Right lobe of liver (tissue), 6 donors: ENCODE data around the gene TPSD1. TPM values are rescaled to one million over a fixed set of nuclear protein-coding genes. Genes with fewer than 3 reads are reported as not detected.

ENCODE experiments used
- ATAC-seq, 4 donors: fragments of 200-7000 bp; cut with Tn5 transposase; one replicate each; pipeline ENCODE4 v1.9.1; 2020; ENCODE audit warnings: mild to moderate bottlenecking in 4 of 4, moderate library complexity in 4 of 4
- DNase-seq, 3 donors: peaks; one replicate each; pipeline ENCODE4 v3.0.0-alpha.2; 2020
- H3K27ac ChIP-seq, 3 donors: fragments of 200-600 bp; one replicate each; pipeline ENCODE4 v1.8.0; 2022
- H3K27me3 ChIP-seq, 2 donors: fragments of 200-600 bp; one replicate each; pipeline ENCODE4 v1.8.0; 2022
- H3K36me3 ChIP-seq, 4 donors: fragments of 200-600 bp; sonication (generic) in 1 of 4; one replicate each; pipeline versions ENCODE4 v1.5.1 to v1.8.0; 2017 to 2022; ENCODE audit warnings: control low read depth in 1 of 4
- H3K4me1 ChIP-seq, 4 donors: fragments of 200-600 bp; sonication (generic) in 1 of 4; one replicate each; pipeline versions ENCODE4 v1.5.1 to v1.8.0; 2017 to 2022; ENCODE audit warnings: control low read depth in 1 of 4
- H3K4me3 ChIP-seq, 3 donors: fragments of 200-600 bp; one replicate each; pipeline ENCODE4 v1.8.0; 2022
- H3K9me3 ChIP-seq, 4 donors: fragments of 200-600 bp; sonication (generic) in 1 of 4; one replicate each; pipeline versions ENCODE4 v1.5.1 to v1.8.0; 2017 to 2022; ENCODE audit warnings: control low read depth in 1 of 4
- CTCF ChIP-seq, 4 donors: fragments of 200-600 bp in 3 of 4; fragments of 450-650 bp in 1 of 4; IDR thresholded peaks; one replicate each; pipeline versions ENCODE4 v1.5.1 to v1.8.0; 2016 to 2022; ENCODE audit warnings: antibody characterized with exemption in 4 of 4, mild to moderate bottlenecking in 2 of 4
- POLR2A ChIP-seq: fragments of 450-650 bp; IDR thresholded peaks from one replicate; pipeline ENCODE4 v1.6.1; 2017; ENCODE audit warnings: antibody characterized with exemption, mild to moderate bottlenecking
- WGBS: methylation state at CpG from one replicate; pipeline ENCODE4 v1.1.6; 2018; ENCODE audit warnings: low coverage, low lambda C conversion rate; ENCODE audit not compliant: insufficient coverage; ENCODE audit errors: missing lambda C conversion rate; 5-methylcytosine and 5-hydroxymethylcytosine counted together
- intact Hi-C, 2 donors: fragments of 100-400 bp; cut with DNase I; formaldehyde crosslinking; loops; one replicate each; pipeline versions ENCODE4 v1.11.2 to v1.14.1; 2022
- total RNA-seq, 6 experiments: library from RNA; depleted of rRNA in 2 of 6; stranded (reverse); fragments of >200 nt in 2 of 6; fragmentation: NEBNext Ultra II Directional in 3 of 6; extraction: Animal tissue kit (Norgen Biotek cat#: 25700) in 3 of 6; gene quantifications; one replicate each; pipeline versions ENCODE4 v1.1.0 to v1.2.4, GENCODE V29; 2016 to 2023
- donor health status: DM: no; HTN: yes; CAD: no.
- donor health status: DM: no; HTN: no; CAD: no.
- donor health status: DM: no; HTN: no; CAD: no.
- donor health status: DM: no; HTN: yes; CAD: no.
- donor health status: DM: no; HTN: yes; CAD: no.

The TPSD1 gene
- total RNA-seq, 6 experiments from 2014 or later, result not detected

- no peak for ATAC-seq
- Histone ChIP-seq H3K9me3 (no peaks in the 10 kb centered on the region), H3K36me3 (no peaks in the 10 kb centered on the region), H3K4me3 (no peak overlapping the region), H3K4me1 (no peaks in the 10 kb centered on the region), H3K27me3 (peaks cover 0 to 5% of the 10 kb centered on the region in 2 donors), H3K27ac (no peak overlapping the region)
- 23% methylated on average over 4 of the region's 11 CpGs for WGBS
- TF ChIP-seq CTCF (IDR thresholded peaks at IDR 0.05), result no peak
- no peak for TF ChIP-seq POLR2A
- no peak for DNase-seq
- intact Hi-C loops, result no loop called here
These were observed 3.8 kb downstream of the TPSD1 start for GRCh38 chr16:1259760-1260068.

- H3K27ac ChIP-seq, result no peak overlapping the region
- WGBS, result no CpG with 5 or more reads among the region's 36 CpGs
- TF ChIP-seq POLR2A (no peak), CTCF (IDR thresholded peaks at IDR 0.05) (no peak)
- DNase-seq, result no peak
- no peaks in the 10 kb centered on the region for H3K9me3 ChIP-seq
- intact Hi-C loops, result no loop called here
- H3K4me3 ChIP-seq, result no peak overlapping the region
- no peaks in the 10 kb centered on the region for H3K36me3 ChIP-seq
- no peak for ATAC-seq
- peaks cover 0 to 5% of the 10 kb centered on the region in 2 donors for H3K27me3 ChIP-seq
- H3K4me1 ChIP-seq, result no peaks in the 10 kb centered on the region
These were observed 4.3 kb downstream of the TPSD1 start for GRCh38 chr16:1260101-1260680.

GRCh38 chr16:1261131-1261892 is 5.4 kb downstream of the TPSD1 start:
- Histone ChIP-seq H3K36me3 (no peaks in the 10 kb centered on the region), H3K4me1 (no peaks in the 10 kb centered on the region), H3K4me3 (no peak overlapping the region), H3K27me3 (peaks cover 0 to 5% of the 10 kb centered on the region in 2 donors), H3K9me3 (no peaks in the 10 kb centered on the region), H3K27ac (no peak overlapping the region)
- DNase-seq (no peak), ATAC-seq (peak in 1 of 4 donors; percentile 14)
- no peak for TF ChIP-seq CTCF (IDR thresholded peaks at IDR 0.05)
- no peak for TF ChIP-seq POLR2A
- intact Hi-C loops, result no loop called here
- 3% methylated on average over 10 of the region's 47 CpGs for WGBS

GRCh38 chr16:1262210-1262845 is 6.5 kb downstream of the TPSD1 start:
- 58% methylated on average over 11 of the region's 32 CpGs for WGBS
- DNase-seq (no peak), ATAC-seq (no peak)
- TF ChIP-seq POLR2A (no peak), CTCF (IDR thresholded peaks at IDR 0.05) (no peak)
- Histone ChIP-seq H3K27ac (no peak overlapping the region), H3K36me3 (no peaks in the 10 kb centered on the region), H3K27me3 (peaks cover 0 to 5% of the 10 kb centered on the region in 2 donors), H3K4me3 (no peak overlapping the region), H3K9me3 (no peaks in the 10 kb centered on the region), H3K4me1 (no peaks in the 10 kb centered on the region)
- intact Hi-C loops, result no loop called here
